Fibroblast of the conjunctiva (primary cell): ENCODE results near the gene TOM1L2.
A peak's percentile ranks its signal among the peaks of the same experiment; 100 is the strongest.

Source experiments
- DNase-seq: peaks from one replicate; pipeline ENCODE4 v3.0.0-alpha.2; 2010; ENCODE audit warnings: low read depth

The TOM1L2 gene

DNA sequence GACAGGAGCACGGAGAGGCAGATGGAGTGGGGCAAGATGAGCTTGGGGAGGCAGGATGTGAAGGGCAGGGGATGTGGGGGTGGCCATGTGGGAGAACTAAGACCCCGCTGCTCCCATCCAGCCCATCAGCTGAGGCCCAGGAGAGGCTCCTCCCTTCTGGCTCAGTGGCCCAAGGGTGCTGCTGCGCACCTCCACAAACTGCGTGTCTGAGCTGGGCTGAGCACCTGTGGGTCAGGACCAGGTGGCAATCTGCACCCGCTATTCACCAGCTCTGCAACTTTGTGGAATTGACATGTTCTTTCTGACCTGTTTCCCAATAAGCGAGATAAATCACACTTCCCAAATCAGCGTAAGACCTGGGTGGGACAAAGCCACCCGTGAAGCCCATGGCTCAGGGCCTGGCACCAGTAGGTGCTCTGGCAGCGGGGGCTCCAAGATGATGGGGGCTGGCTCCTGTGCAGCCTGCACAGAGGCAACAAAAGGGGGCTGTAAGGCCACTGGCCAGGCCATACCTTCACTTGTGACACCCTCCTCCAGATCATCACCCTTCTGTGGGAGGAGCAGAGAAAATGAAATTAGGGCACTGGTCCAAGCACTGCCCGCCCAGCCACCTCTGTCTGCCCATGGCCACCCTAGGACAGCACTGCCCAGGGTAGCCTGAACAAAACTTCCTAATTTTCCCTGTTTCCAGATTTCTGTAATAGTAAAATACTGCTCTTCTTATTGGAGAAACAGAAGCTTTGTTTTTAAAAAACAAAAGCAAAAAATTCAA is 123.7 kb downstream of the TOM1L2 start:
- no peak for DNase-seq

DNA sequence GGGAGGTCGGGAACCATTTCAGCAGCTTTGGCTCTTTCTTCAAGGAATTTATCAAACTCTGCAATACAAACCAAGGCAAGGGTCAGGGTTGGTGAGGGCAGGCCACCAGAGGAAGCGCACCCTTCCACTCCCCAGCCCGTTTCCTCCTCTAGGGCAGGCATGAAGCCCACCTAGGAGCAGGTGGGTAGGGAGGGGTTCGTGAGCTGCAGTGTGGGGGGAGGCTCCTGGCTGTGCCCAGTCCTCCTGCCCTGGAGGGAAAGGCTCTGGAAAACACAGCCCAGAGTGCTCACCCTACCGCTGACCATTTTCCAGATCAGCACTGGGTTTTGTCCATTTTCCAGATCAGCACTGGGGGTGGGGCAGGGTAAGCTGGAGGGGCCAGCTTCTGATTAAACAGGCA is 124.5 kb downstream of the TOM1L2 start:
- DNase-seq = no peak

DNA sequence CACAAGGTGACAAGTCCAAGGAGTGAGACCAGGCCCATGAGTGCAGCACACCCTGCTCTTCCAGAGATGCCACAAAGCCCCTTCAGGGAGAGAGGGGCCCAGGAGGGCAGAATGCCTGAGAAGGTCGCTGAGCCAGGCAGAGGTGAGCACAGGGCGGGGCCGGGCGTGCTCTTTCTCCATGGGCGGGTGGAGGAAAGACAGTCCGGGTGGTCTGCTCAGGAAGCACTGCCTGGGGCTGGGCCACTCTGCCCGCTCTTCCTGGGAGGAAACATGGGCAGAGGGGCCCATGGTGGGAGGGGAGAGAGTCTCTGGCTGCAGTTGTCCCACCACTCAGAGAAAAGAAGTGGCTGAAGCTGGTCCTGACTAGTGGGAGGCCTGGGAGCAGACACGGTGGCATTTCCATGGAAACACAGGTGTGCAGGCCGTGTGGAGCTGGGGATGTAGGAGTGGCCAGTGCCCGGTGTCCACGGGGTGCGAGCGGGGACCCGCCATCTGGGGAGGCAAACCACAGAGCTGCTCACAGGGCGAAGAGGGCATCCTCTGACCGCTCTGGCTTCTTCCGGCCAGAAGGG is 125.0 kb downstream of the TOM1L2 start:
- no peak for DNase-seq

DNA sequence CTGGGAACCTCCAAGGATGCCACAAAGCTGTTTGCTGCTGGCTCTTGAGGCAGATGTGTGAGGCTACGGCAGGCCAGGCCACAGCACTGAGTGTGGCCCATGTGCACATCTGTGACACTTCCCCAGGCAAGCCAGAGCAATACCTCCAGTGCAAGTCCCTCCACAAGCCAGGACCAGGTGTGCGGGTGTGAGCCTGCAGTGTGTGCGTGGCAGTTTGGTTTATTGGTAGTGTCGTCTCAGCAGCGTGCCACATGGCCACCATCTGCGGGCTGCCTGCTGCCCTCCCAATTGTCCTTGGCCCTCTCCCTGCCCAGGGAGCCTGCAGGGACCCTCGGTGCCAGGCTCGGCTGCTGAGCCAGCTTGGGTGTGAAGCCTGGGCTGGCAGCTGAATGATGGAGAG is 125.6 kb downstream of the TOM1L2 start:
- no peak for DNase-seq

DNA sequence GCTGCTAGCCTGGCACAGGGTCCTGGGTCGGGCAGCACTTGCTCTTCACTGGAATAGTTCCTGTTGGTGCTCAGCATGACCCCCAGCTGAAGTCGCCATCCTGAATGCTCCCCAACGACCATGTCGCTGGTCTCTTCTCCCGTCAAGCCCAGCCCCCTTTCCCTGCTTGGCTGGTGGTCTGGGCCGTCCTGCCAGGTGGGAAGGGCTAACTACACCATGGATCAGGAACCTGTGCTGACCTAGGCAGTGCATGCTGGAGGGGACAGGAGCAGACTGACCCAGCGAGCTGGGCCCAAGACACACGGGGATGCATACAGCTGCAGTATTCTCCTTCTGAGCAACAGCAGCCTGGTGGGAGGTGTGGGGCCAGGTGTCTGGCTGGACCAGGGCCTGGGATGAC is 126.2 kb downstream of the TOM1L2 start:
- DNase-seq = no peak

DNA sequence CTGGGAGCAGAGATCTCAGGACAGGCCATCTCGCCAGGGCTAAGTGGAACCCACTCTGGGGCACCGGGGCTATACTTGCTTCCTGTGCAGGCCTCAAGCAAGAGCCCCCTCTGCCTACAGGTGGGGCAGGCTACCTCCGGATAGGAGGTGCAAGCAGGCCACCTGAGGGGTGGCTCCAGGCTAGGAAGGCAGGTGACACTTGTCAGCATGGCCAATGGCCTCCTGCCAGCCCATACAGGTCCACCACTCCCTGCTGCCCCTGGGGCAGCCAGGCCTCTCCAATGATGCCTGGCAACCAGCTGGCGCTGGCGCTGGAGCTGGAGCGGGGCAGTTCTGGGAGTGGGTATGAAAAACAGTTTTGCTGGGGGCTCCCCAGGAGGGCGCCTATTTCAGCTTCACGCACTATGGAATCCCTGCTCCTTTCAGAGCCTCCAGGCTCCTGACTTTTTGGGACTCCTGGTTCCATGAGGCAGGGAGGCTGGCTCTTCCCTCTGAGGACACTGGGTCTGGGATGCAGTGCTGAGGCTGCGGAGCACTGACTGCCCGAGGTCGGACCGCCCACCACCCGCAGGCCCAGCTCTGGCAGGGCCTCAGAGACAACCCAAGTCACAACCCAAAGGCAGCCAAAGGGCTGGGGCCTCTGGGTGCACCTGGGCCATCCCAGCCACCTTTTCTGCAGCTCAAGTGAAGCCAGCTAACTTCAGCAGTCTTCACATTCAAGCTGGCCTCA is 127.0 kb downstream of the TOM1L2 start:
- no peak for DNase-seq

DNA sequence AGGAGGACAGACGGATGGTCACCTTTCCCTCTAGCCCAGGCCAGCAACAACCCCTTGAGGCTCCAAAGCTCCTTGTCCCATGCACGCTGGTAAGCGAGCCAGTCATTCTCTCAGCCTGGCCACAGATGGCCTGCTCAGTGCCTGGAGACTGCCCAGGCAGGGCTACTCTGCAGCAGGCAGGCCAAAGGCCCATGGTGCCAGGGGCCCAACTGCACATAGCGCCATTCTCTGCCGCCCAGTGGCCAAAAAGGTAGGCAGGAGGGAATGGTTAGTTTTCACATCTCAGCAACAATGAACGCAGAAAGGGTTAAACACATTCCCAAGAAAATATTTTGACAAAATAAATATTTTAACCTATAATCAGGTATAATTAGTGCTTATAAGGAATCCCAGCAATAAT is 127.7 kb downstream of the TOM1L2 start:
- no peak for DNase-seq

DNA sequence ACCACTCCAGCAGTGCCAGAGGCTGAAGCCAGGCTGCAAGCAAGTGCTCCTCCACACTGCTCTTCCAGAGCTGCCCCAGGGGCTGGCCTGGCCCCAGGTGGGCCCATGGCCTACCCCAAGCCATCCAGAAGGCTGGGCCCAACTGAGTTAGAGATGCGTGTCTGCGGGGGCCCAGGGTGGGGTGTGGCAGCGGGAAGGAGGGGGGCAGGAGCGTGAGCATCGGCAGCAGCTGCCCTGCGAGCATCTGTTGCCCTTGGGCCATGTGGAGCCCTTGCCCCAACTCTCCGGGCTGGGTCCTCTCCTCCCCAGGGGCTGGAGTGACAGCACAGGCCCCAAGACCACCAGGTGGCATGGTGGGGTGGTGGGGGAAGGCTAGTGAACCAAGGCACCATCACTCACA is 128.1 kb downstream of the TOM1L2 start:
- no peak for DNase-seq

DNA sequence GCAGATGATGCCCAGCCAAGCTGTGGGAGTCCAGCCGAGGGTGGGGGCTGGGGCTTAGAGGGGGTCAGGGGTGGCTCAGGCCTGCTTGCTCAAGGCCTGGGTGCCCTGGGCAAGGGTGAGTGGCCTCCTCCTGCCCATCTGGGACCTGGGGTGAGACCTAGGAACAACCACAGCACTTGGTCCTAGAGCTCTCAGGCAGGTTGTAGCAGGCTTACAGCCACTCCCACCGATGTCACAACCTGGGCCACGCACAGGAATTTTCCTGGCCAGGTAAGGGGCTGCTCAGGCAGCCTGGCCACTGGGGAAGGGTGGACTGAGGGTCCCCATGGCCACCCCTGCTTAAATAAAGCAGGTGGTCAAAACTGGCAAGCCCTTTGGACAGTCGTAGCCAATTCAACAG is 129.1 kb downstream of the TOM1L2 start:
- DNase-seq = no peak

DNA sequence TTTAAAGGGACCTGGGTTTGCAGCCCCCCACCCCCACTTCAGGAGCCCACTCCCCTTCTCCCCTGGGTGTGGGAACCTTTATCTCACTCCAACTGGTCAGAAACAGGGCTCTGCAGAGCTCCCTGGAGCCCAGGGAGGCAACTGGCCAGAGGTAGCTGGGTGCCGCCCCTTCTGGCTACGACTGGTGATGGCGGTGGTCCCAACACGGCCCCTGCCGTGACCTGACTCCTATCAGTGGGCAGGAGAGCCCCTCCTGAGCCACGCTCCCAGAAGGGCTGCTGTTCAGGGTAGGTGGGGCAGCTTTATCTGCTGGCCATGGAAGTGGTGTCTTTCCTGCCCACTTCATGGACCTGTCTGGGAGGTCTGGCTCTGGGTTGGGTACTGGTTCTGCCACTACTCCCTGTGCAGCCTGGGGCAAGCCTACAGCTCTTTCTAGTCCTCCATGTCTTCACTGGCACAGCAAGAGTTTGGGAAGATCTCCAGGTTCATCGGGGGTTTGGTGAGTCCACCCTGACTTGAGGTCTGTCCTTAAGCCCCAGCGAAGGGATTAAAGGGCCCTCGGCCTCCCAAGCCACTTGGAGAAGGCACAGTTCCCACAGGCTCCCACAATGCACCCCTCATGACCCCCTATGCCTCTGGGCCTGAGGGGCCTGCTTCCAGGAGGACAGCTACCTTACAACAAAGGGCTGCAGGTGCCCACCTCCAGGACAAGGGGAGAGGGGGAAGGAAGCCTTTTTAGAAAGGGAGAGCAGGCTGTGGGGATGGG is 129.9 kb downstream of the TOM1L2 start:
- no peak for DNase-seq

DNA sequence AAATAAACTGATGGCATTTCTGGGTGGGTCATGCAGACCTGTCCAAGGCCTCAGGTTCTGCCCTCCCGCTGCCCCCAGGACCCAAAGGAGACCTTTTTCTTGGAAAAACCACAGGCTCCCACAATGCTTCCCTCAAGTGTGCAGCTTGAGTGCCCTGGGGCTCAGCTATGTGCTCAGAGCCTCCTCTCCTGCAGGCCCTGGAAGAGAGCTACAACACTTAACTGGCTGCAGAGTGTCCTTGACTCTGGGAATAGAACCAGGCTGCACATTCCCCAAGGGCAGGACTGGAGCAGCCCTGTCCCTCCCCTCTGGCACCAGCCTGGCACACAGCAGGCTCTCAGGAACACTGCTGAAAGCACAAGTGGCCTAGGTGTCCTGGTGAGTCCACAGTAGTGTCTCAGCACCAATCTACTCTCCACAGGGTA is 130.6 kb downstream of the TOM1L2 start:
- DNase-seq = no peak

DNA sequence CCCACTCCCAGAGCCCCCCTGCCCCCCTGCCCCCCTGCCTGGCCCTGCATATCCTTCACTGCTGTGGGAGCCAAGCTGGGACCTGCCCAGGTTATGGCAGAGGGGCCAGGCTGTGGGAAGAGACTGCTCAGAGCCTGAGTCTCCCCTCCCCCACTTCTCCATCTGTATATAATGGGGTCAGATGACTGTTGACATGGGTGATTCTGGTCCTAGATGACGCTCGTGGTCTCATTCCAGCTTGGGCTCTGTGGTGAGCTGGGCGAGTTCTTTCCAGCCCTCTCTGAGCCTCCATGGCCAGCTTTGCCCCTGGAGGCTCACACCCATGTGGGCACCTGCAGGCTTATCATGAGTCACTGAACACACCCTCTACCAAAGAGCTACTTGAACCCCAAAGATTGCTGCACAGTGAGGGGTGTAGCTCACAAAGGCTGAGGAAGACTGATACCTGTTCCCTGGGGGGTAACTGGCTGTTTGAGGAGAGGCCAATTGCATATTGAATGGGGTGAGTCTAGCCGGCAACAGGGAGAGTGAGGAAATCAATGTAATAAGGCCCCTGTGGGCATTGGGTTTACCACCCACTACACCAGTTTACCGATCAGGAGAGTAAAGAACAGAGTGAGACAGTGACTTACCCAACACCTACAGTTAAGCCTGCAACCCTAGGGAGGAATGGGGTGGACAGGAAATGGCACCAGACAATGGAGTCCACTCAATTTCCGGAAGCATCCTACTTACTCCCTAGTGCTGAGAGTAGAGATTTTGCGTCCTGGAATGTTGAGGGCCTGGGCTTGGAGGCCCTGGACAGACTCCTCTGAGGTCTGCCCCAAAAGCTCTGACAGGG is 131.2 kb downstream of the TOM1L2 start:
- no peak for DNase-seq

DNA sequence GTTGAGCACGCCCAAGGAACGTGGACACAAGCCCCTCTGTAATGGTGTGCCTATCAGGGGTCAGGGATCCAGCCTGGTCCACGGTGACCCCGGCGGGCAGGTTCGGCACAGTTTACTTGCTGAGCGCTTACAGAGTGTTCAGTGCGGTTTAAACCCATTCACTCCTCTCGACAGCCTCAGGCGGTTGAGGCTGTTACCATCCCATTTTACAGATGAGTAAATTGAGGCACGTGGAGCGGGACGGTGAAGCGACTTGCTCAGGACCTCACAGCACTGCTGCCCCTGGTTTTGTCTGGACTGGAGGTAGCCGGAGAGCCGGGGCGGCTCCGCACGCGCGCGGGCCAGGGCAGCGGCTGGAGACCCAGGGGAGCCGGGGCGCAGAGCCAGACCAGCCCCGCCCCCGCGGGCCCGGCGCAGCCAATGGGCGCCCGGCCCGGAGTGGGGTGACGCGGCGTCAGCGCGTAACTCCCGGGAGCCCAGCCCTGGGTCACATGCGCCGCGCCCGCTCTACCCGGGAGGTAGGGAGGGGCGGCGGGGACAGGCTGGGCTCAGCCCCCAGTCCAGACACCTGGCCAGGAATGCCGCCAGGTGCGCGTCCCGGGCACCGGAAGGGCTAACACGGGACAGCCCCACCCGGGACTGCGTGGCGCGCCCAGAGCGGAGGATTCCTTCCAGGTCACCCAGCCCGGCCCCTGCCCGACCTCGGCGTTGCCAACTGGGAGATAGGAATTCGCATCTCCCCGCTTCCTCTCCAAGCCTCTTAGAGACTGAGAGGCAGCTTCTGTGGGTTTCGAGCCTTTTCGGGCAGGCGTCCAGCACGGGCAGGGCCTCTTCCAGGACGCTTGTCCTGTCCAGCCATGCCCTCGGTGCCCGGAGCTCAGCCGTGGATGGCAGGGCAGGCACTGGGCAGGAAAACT is 132.2 kb downstream of the TOM1L2 start:
- DNase-seq = peak; percentile 80

DNA sequence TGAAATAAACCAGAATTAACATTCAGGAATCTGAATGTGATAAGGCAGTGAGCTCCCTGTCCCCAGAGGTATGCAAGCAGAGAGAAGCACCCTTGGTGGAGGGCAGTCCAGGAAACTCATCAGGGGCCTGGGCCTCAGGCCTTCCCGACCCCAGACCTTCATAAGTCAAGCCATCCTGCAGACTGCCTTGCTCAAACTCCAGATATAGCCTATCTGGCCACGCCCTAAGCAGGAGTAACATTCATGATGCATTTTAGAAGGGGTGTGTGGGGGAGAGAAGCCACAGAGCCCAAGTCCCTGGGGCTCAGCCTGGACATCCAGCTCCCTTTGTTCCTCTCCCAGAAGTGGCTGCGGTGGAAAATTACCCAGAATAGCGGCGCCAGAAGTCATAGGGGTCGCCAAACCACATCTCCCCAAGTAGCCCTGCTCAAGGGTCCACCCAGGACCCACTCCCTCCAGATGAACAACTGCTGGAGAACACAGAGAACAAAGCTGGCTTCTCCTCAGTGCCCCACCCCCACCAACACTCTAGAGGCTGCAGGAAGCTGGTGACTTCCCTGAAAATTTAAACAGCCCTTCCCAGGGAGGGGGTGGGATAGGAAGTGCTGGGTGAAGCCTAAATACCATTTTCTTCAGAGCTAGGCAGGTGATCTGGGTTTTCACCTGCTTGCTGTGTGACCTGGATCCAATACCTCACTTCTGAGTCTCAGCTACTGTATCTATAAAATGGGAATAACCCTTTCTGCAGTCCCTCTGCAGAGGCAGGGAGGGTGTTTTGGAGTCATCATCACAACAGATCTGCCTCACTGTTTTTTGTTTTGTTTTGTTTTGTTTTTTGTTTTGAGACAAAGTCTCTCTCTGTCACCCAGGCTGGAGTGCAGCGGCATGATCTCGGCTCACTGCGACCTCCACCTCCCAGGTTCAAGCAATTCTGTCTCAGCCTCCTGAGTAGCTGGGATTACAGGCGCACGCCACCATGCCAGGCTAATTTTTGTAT is 133.9 kb downstream of the TOM1L2 start:
- no peak for DNase-seq

DNA sequence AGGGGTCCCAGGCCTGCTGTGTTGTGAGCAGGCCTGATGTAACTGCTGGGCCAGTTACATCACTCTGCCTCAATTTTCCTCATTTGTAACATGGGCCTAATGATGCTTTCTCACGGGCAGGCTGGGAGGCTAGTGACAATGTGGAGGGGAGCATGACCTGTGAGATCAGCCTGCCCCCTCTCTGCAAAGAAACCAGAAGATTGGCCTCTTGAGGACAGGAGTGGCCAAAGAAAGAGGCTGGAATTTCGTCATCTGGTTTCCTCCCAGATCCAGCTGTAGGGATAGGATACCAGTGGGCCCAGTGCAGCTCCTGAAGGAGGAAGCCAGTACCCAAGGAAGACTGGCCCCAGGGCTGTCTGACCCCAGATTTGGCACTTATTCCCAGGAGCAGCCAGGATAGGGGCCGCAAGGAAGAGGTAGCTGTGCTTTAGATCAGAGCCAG is 134.8 kb downstream of the TOM1L2 start:
- DNase-seq = peak; percentile 73

DNA sequence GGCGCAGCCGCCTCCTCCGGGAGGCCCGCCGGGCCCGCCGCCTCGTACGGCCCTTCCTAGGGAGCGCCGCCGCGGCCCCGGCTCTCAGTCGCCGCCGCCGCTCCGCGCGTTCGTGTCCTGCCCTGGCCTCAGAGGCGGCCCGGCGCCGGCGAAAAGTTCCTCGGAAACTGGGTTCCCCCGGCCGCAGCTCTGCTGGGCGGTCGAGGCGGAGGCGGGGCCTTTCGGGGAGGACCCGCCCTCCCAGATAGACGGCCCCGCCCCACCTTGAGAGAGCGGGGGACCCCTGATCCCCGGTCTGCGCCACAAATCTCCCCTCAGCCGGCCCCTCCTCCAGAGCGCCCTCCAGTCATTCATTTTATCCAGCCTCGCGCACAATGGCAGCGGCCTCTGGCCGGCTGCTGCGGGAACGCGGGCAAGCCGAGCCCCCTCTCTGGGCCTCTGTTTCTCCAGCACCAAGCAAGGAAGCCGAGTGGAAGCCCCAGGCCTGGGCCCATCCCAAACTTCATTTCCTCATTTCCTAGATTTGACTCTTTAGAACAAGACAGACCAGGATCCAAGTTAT is 135.3 kb downstream of the TOM1L2 start, which contains the start of gene SREBF1:
Gene SREBF1 (minus strand): TSS at position 169 of the 562 bp plus-strand sequence. CDS start 169 bp downstream, outside the sequence.
- DNase-seq = no peak

DNA sequence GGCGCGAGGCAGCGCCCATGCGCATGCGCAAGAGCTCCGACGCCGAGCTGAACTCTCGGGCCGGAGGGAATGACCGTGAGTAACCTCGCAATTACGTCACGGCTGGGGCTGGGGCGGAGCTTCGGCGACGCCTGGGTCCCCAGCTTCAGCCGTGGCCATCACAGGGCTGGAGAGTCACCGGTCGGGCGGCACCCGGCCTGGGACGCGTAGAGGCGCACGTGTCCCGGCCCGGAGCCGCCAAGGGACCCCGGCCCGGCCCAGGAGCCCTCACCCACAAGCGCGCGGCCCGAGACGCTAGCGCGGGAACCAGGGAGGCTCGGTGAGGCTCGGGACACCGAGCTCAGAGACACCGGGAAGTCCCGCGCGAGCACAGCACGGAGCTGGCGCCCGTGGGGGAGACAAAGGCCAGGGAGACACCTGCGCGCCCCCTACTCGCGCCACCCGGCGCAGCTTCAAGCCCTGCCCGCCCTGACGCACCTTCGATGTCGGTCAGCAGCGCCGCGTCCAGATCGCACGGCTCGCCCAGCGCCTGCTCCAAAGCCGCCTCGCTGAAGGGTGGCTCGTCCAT is 135.9 kb downstream of the TOM1L2 start:
- DNase-seq = peak; percentile 87
